ENCODE measurements around the gene SYT12.

- TF ChIP-seq GATAD2A (CRISPR knock-in tag; IDR thresholded peaks at IDR 0.05): no peak
- no peak for TF ChIP-seq NFRKB (IDR thresholded peaks at IDR 0.05)
- no peak for TF ChIP-seq SNAPC2 (CRISPR knock-in tag; IDR thresholded peaks at IDR 0.05)
- TF ChIP-seq EP300 (IDR thresholded peaks at IDR 0.05; ENCODE audit: low read depth in 2 of 2, low read length in 2 of 2): no peak
- TF ChIP-seq EP300 (CRISPR knock-in tag; IDR thresholded peaks at IDR 0.05; ENCODE audit: borderline replicate concordance): no peak
- no peak for TF ChIP-seq CTCF (CRISPR knock-in tag; IDR thresholded peaks at IDR 0.05)
- TF ChIP-seq KDM3A (CRISPR knock-in tag; IDR thresholded peaks at IDR 0.05; ENCODE audit: low read depth): no peak
- no peak for TF ChIP-seq MAFK (conservative IDR thresholded peaks at IDR 0.05 in 1 of 2, IDR thresholded peaks at IDR 0.05 in 1 of 2; ENCODE audit: low read length in 2 of 2)
- no peak for TF ChIP-seq REST (IDR thresholded peaks at IDR 0.05; ENCODE audit: borderline replicate concordance in 1 of 2, low read depth in 1 of 2, low read length in 2 of 2)
- TF ChIP-seq MYNN (CRISPR knock-in tag; IDR thresholded peaks at IDR 0.05; ENCODE audit: low read depth): no peak
These were observed 22.4 kb downstream of the SYT12 start for GRCh38 chr11:67045314-67045713.

Measured in HepG2 (cell line).